ENCODE results near the gene PARP12.

PARP12 gene

GRCh38 chr7:140060243-140060630 lies 2.5 kb downstream of the PARP12 start:
- TF ChIP-seq, protein P1, sequence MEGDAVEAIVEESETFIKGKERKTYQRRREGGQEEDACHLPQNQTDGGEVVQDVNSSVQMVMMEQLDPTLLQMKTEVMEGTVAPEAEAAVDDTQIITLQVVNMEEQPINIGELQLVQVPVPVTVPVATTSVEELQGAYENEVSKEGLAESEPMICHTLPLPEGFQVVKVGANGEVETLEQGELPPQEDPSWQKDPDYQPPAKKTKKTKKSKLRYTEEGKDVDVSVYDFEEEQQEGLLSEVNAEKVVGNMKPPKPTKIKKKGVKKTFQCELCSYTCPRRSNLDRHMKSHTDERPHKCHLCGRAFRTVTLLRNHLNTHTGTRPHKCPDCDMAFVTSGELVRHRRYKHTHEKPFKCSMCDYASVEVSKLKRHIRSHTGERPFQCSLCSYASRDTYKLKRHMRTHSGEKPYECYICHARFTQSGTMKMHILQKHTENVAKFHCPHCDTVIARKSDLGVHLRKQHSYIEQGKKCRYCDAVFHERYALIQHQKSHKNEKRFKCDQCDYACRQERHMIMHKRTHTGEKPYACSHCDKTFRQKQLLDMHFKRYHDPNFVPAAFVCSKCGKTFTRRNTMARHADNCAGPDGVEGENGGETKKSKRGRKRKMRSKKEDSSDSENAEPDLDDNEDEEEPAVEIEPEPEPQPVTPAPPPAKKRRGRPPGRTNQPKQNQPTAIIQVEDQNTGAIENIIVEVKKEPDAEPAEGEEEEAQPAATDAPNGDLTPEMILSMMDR (IDR thresholded peaks at IDR 0.05), result no peak
- Histone ChIP-seq H3K27me3 (no peaks in the 10 kb centered on the region), H3K4me3 (ENCODE audit: low read depth in 1 of 2, low read length in 1 of 2) (no peak overlapping the region), H3K9me3 (no peaks in the 10 kb centered on the region), H3K27ac (no peak overlapping the region), H3K4me1 (ENCODE audit: control insufficient read depth in 1 of 2, insufficient read depth in 1 of 2, low read depth in 1 of 2, low read length in 1 of 2) (peaks cover 24% of the 10 kb centered on the region in 2 experiments), H3K36me3 (peaks cover 17% of the 10 kb centered on the region)

- Histone ChIP-seq H3K4me1 (ENCODE audit: control insufficient read depth in 1 of 2, insufficient read depth in 1 of 2, low read depth in 1 of 2, low read length in 1 of 2) (peaks cover 24% of the 10 kb centered on the region in 2 experiments), H3K4me3 (ENCODE audit: low read depth in 1 of 2, low read length in 1 of 2) (no peak overlapping the region), H3K36me3 (peaks cover 22% of the 10 kb centered on the region), H3K27ac (no peak overlapping the region), H3K27me3 (no peaks in the 10 kb centered on the region), H3K9me3 (no peaks in the 10 kb centered on the region)
- TF ChIP-seq, protein P1 (IDR thresholded peaks at IDR 0.05), result no peak
These were observed 3.2 kb downstream of the PARP12 start for GRCh38 chr7:140059273-140060242.

DNA sequence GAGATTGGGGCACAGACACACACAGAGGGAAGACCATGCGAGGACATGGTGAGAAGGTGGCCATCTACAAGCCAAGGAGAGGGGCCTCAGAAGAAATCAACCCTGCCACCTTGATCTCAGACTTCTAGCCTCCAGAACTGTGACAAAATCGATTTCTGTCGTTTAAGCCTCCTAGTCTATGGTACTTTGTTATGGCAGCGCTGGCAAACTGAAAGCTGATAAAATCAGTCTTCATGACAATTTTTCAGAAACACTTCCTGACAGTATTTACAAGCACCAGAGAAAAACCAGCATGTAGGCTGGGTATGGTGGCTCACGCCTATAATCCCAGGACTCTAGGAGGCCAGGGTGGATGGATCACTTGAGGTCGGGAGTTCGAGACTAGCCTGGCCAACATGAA lies 4.2 kb downstream of the PARP12 start:
- Histone ChIP-seq H3K27ac (no peak overlapping the region), H3K36me3 (peaks cover 32% of the 10 kb centered on the region), H3K4me1 (ENCODE audit: control insufficient read depth in 1 of 2, insufficient read depth in 1 of 2, low read depth in 1 of 2, low read length in 1 of 2) (peaks cover 21 to 22% of the 10 kb centered on the region in 2 experiments), H3K9me3 (no peaks in the 10 kb centered on the region), H3K27me3 (no peaks in the 10 kb centered on the region), H3K4me3 (ENCODE audit: low read depth in 1 of 2, low read length in 1 of 2) (no peak overlapping the region)
- TF ChIP-seq, protein P1 (IDR thresholded peaks at IDR 0.05), result no peak

- H3K27ac ChIP-seq, result no peak overlapping the region
These were observed 5.6 kb downstream of the PARP12 start for GRCh38 chr7:140057143-140057535.

GRCh38 chr7:140056431-140057142 lies 6.2 kb downstream of the PARP12 start:
- Histone ChIP-seq H3K36me3 (peaks cover 37% of the 10 kb centered on the region), H3K4me1 (ENCODE audit: control insufficient read depth in 1 of 2, insufficient read depth in 1 of 2, low read depth in 1 of 2, low read length in 1 of 2) (peaks cover 9 to 12% of the 10 kb centered on the region in 2 experiments), H3K4me3 (ENCODE audit: low read depth in 1 of 2, low read length in 1 of 2) (no peak overlapping the region), H3K27ac (no peak overlapping the region), H3K27me3 (no peaks in the 10 kb centered on the region), H3K9me3 (no peaks in the 10 kb centered on the region)
- TF ChIP-seq, protein P1 (IDR thresholded peaks at IDR 0.05), result no peak

More at GRCh38 chr7:140057143-140057535, 5.6 kb downstream of the PARP12 start:
- Histone ChIP-seq H3K4me1 (ENCODE audit: control insufficient read depth in 1 of 2, insufficient read depth in 1 of 2, low read depth in 1 of 2, low read length in 1 of 2) (peaks cover 14 to 17% of the 10 kb centered on the region in 2 experiments), H3K36me3 (peaks cover 37% of the 10 kb centered on the region), H3K27me3 (no peaks in the 10 kb centered on the region), H3K4me3 (ENCODE audit: low read depth in 1 of 2, low read length in 1 of 2) (no peak overlapping the region), H3K9me3 (no peaks in the 10 kb centered on the region)
- TF ChIP-seq, protein P1 (IDR thresholded peaks at IDR 0.05), result no peak
